ENCODE results near the gene USP30. TPM values are rescaled to one million over a fixed set of nuclear protein-coding genes. Genes with fewer than 3 reads are reported as not detected.
A peak's percentile ranks its signal among the peaks of the same experiment; 100 is the strongest.

Gene USP30
- total RNA-seq, 3 donors from 2014 or later, result 22.2 to 28.5 (median 24.7) TPM

- Histone ChIP-seq H3K4me3 (no peak overlapping the region), H3K27ac (peak overlapping the region; percentile 51 to 71), H3K36me3 (no peaks in the 10 kb centered on the region), H3K9me3 (no peaks in the 10 kb centered on the region), H3K4me1 (peaks cover 0 to 6% of the 10 kb centered on the region in 2 donors), H3K27me3 (no peaks in the 10 kb centered on the region)
- intact Hi-C loops (cut with DNase I; ENCODE audit: low total_unique reads), result no loop called here
- TF ChIP-seq CTCF (IDR thresholded peaks at IDR 0.05) (peak in 2 of 3 donors; percentile 23 to 44), POLR2A (IDR thresholded peaks at IDR 0.05) (no peak), POLR2AphosphoS5 (IDR thresholded peaks at IDR 0.05) (peak in 2 of 3 donors; percentile 34 to 67)
- no peak for DNase-seq (ENCODE audit: low spot score in 2 of 2)
Observed at GRCh38 chr12:109134186-109134917, 82.0 kb downstream of the USP30 start.

DNA sequence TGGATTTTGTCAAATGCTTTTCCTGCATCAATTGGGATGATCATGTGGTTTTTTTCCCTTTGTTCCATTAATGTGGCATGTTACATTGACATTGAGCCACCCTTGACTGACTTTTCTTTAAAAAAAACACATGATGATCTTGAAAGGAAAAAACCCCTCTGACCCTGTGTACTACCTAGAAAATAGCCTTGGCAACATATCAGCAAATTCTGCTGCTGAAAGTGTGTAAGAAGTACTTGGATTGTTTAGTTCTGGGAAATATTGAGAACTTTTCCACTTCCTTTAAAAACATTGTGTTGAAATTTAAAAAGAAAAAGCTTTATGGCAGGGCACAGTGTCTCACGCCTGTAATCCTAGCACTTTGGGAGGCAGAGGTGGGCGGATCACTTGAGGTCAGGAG lies 84.7 kb downstream of the USP30 start:
- Histone ChIP-seq H3K27me3 (no peaks in the 10 kb centered on the region), H3K4me1 (peaks cover 0 to 6% of the 10 kb centered on the region in 2 donors), H3K36me3 (no peaks in the 10 kb centered on the region), H3K4me3 (no peak overlapping the region), H3K27ac (peak overlapping the region; percentile 57 to 81), H3K9me3 (no peaks in the 10 kb centered on the region)
- TF ChIP-seq POLR2A (IDR thresholded peaks at IDR 0.05) (no peak), POLR2AphosphoS5 (IDR thresholded peaks at IDR 0.05) (peak in 1 of 3 donors; percentile 42)
- DNase-seq (ENCODE audit: low spot score in 2 of 2), result no peak
- intact Hi-C loops (cut with DNase I; ENCODE audit: low total_unique reads), result no loop called here

Other genes starting within 250 kb of the USP30 start
- gene SSH1, start 195.0 kb upstream of the USP30 start, total RNA-seq, result 10 to 100 TPM; 13.3 to 15.4 (median 13.8) TPM
- not detected for gene DAO, start 172.5 kb upstream of the USP30 start, total RNA-seq
- not detected for gene SVOP, start 31.5 kb upstream of the USP30 start, total RNA-seq
- 10 to 100 TPM; 18.9 to 27.2 (median 18.9) TPM for gene ALKBH2, start 40.9 kb downstream of the USP30 start, total RNA-seq
- 10 to 100 TPM; 23.2 to 28.7 (median 23.9) TPM for gene UNG, start 45.0 kb downstream of the USP30 start, total RNA-seq
- gene ACACB, start 64.0 kb downstream of the USP30 start, total RNA-seq, result 100 to 1,000 TPM; 223 to 957 (median 301) TPM

Measured in breast epithelium (tissue), 4 donors.